NCI-H2107 (cell line): Measurements from ENCODE around the gene BCL6B.

Experiments used
- DNase-seq: peaks from one replicate; lab custom pipeline; 2025; lab: John Stamatoyannopoulos, UW

BCL6B gene

GRCh38 chr17:7058831-7059447, 36.1 kb downstream of the BCL6B start:
- no peak for DNase-seq

GRCh38 chr17:7060165-7060891, 37.5 kb downstream of the BCL6B start:
- DNase-seq: no peak

- DNase-seq: no peak
Observed at GRCh38 chr17:7063518-7064094, 40.8 kb downstream of the BCL6B start.

GRCh38 chr17:7064261-7064660, 41.4 kb downstream of the BCL6B start:
- DNase-seq: no peak

- DNase-seq: no peak
Observed at GRCh38 chr17:7067198-7067597, 44.3 kb downstream of the BCL6B start.

- no peak for DNase-seq
Observed at GRCh38 chr17:7068268-7068667, 45.4 kb downstream of the BCL6B start.

- no peak for DNase-seq
Observed at GRCh38 chr17:7070712-7071111, 47.9 kb downstream of the BCL6B start.

GRCh38 chr17:7072406-7072805, 49.6 kb downstream of the BCL6B start:
- no peak for DNase-seq

- no peak for DNase-seq
Observed at GRCh38 chr17:7074931-7075330, 52.1 kb downstream of the BCL6B start.

- DNase-seq: no peak
Observed at GRCh38 chr17:7077911-7078546, 55.2 kb downstream of the BCL6B start.

- no peak for DNase-seq
Observed at GRCh38 chr17:7078711-7079110, 55.9 kb downstream of the BCL6B start.
